Measurements from ENCODE around the gene JPT2. TPM values are rescaled to one million over a fixed set of nuclear protein-coding genes. Genes with fewer than 3 reads are reported as not detected.

The JPT2 gene
- polyA plus RNA-seq, 3 donors = 5.4 to 7.5 (median 5.8) TPM

DNA sequence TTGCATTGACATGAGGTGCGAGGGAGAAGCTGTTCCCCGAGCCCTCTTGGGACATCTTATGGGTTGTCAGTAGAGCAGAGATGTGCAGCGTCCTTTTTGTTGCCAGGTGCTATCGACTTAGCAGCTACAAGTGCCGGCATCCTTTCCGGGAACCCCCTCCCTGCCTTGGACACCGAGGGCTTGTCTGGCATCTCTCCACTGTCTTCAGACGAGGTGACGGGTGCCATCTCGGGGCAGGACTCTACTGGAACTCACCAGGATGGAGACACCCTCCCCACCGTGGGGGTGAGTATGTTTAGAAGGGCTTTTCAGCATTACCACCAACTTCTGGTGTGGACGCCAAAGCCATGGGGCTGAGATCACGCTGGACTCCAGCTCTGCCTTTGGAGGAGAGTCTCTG, 11.8 kb upstream of the JPT2 start:
- Mint-ChIP-seq H3K4me3 (no peak overlapping the region), H3K4me1 (no peaks in the 10 kb centered on the region), H3K36me3 (peaks cover 92 to 97% of the 10 kb centered on the region in 2 donors), H3K27me3 (ENCODE audit: low read depth in 3 of 3) (peaks cover 0 to 1% (median 0%) of the 10 kb centered on the region in 3 donors), H3K27ac (no peak overlapping the region), H3K9me3 (no peaks in the 10 kb centered on the region)
- TF ChIP-seq, protein P1, sequence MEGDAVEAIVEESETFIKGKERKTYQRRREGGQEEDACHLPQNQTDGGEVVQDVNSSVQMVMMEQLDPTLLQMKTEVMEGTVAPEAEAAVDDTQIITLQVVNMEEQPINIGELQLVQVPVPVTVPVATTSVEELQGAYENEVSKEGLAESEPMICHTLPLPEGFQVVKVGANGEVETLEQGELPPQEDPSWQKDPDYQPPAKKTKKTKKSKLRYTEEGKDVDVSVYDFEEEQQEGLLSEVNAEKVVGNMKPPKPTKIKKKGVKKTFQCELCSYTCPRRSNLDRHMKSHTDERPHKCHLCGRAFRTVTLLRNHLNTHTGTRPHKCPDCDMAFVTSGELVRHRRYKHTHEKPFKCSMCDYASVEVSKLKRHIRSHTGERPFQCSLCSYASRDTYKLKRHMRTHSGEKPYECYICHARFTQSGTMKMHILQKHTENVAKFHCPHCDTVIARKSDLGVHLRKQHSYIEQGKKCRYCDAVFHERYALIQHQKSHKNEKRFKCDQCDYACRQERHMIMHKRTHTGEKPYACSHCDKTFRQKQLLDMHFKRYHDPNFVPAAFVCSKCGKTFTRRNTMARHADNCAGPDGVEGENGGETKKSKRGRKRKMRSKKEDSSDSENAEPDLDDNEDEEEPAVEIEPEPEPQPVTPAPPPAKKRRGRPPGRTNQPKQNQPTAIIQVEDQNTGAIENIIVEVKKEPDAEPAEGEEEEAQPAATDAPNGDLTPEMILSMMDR (IDR thresholded peaks at IDR 0.05) = no peak
- Histone ChIP-seq H2AFZ (ENCODE audit: insufficient read depth, low read depth, low read length, poor library complexity, severe bottlenecking) (no peak overlapping the region), H3K4me2 (replicated peaks; ENCODE audit: extremely low read depth, low read length, poor library complexity, severe bottlenecking) (no peak overlapping the region), H3K27ac (ENCODE audit: low read depth in 1 of 2, low read length in 2 of 2) (no peak overlapping the region), H3K4me3 (replicated peaks in 1 of 3; ENCODE audit: low read depth in 2 of 3, low read length in 3 of 3) (no peak overlapping the region), H3K4me1 (ENCODE audit: control insufficient read depth in 1 of 2, insufficient read depth in 2 of 2, low read length in 2 of 2) (no peaks in the 10 kb centered on the region), H3K9me3 (replicated peaks in 1 of 2; ENCODE audit: control insufficient read depth in 1 of 2, insufficient read depth in 1 of 2, low read length in 2 of 2) (no peaks in the 10 kb centered on the region), H3K9ac (ENCODE audit: insufficient read depth, low read length, poor library complexity, severe bottlenecking) (no peak overlapping the region), H4K20me1 (ENCODE audit: insufficient read depth, low read length) (no peaks in the 10 kb centered on the region), H3K36me3 (replicated peaks in 1 of 2; ENCODE audit: control insufficient read depth in 1 of 2, insufficient read depth in 2 of 2, low read length in 2 of 2) (peaks cover 96 to 99% of the 10 kb centered on the region in 2 donors), H3K27me3 (ENCODE audit: control insufficient read depth in 2 of 2, insufficient read depth in 2 of 2, low read length in 2 of 2) (no peaks in the 10 kb centered on the region), H3K79me2 (ENCODE audit: insufficient read depth, low read length) (no peaks in the 10 kb centered on the region)
- no peak for DNase-seq
- 96% methylated on average over 8 of the region's 13 CpGs for whole genome bisulfite sequencing (ENCODE audit: insufficient coverage)
- intact Hi-C loops (cut with micrococcal nuclease) = no loop called here

- no peak overlapping the region for H2AFZ ChIP-seq (ENCODE audit: insufficient read depth, low read depth, low read length, poor library complexity, severe bottlenecking)
Measured at GRCh38 chr16:1667271-1667670, 10.8 kb upstream of the JPT2 start.

More at GRCh38 chr16:1667271-1667670, 10.8 kb upstream of the JPT2 start:
- TF ChIP-seq, protein P1 (IDR thresholded peaks at IDR 0.05) = no peak
- H3K27ac ChIP-seq (ENCODE audit: low read depth in 1 of 2, low read length in 2 of 2) = no peak overlapping the region
- no peak overlapping the region for H3K4me2 ChIP-seq (replicated peaks; ENCODE audit: extremely low read depth, low read length, poor library complexity, severe bottlenecking)
- Mint-ChIP-seq H3K27ac (no peak overlapping the region), H3K4me1 (no peaks in the 10 kb centered on the region), H3K27me3 (ENCODE audit: low read depth in 3 of 3) (peaks cover 0 to 1% (median 1%) of the 10 kb centered on the region in 3 donors), H3K36me3 (peaks cover 94 to 97% of the 10 kb centered on the region in 2 donors), H3K9me3 (no peaks in the 10 kb centered on the region), H3K4me3 (no peak overlapping the region)
- H3K36me3 ChIP-seq (replicated peaks in 1 of 2; ENCODE audit: control insufficient read depth in 1 of 2, insufficient read depth in 2 of 2, low read length in 2 of 2) = peaks cover 98 to 99% of the 10 kb centered on the region in 2 donors
- no peaks in the 10 kb centered on the region for H3K79me2 ChIP-seq (ENCODE audit: insufficient read depth, low read length)
- H3K4me3 ChIP-seq (replicated peaks in 1 of 3; ENCODE audit: low read depth in 2 of 3, low read length in 3 of 3) = no peak overlapping the region
- DNase-seq = no peak
- 96% methylated on average over 5 of the region's 8 CpGs for WGBS (ENCODE audit: insufficient coverage)
- intact Hi-C loops (cut with micrococcal nuclease) = no loop called here
- no peaks in the 10 kb centered on the region for H4K20me1 ChIP-seq (ENCODE audit: insufficient read depth, low read length)
- H3K4me1 ChIP-seq (ENCODE audit: control insufficient read depth in 1 of 2, insufficient read depth in 2 of 2, low read length in 2 of 2) = no peaks in the 10 kb centered on the region
- no peak overlapping the region for H3K9ac ChIP-seq (ENCODE audit: insufficient read depth, low read length, poor library complexity, severe bottlenecking)
- H3K27me3 ChIP-seq (ENCODE audit: control insufficient read depth in 2 of 2, insufficient read depth in 2 of 2, low read length in 2 of 2) = no peaks in the 10 kb centered on the region
- no peaks in the 10 kb centered on the region for H3K9me3 ChIP-seq (replicated peaks in 1 of 2; ENCODE audit: control insufficient read depth in 1 of 2, insufficient read depth in 1 of 2, low read length in 2 of 2)
